A204.1 (cell line): ENCODE data around the gene HERC2.

Source experiments
- FAIRE-seq: peaks from 2 replicates; lab custom pipeline; 2012; peaks lifted over from hg19 to GRCh38; lab: Jason Lieb, UNC

Gene HERC2

GRCh38 chr15:28111543-28111942 lies 210.4 kb downstream of the HERC2 start:
- FAIRE-seq = no peak

GRCh38 chr15:28110481-28110881 lies 211.5 kb downstream of the HERC2 start:
- FAIRE-seq = no peak

GRCh38 chr15:28109626-28110455 lies 212.1 kb downstream of the HERC2 start:
- FAIRE-seq = no peak

- FAIRE-seq = no peak
Measured at GRCh38 chr15:28107904-28108275, 214.1 kb downstream of the HERC2 start.

- FAIRE-seq = no peak
Measured at GRCh38 chr15:28107111-28107903, 214.7 kb downstream of the HERC2 start.

- FAIRE-seq = no peak
Measured at GRCh38 chr15:28106294-28107110, 215.5 kb downstream of the HERC2 start.

- no peak for FAIRE-seq
Measured at GRCh38 chr15:28105793-28106192, 216.2 kb downstream of the HERC2 start.

- FAIRE-seq = no peak
Measured at GRCh38 chr15:28105224-28105791, 216.7 kb downstream of the HERC2 start.

GRCh38 chr15:28104326-28104725 lies 217.7 kb downstream of the HERC2 start:
- FAIRE-seq = no peak

- no peak for FAIRE-seq
Measured at GRCh38 chr15:28103831-28104230, 218.1 kb downstream of the HERC2 start.

GRCh38 chr15:28101983-28102441 lies 220.0 kb downstream of the HERC2 start:
- FAIRE-seq = no peak

- no peak for FAIRE-seq
Measured at GRCh38 chr15:28101201-28101600, 220.8 kb downstream of the HERC2 start.

- no peak for FAIRE-seq
Measured at GRCh38 chr15:28100516-28101195, 221.3 kb downstream of the HERC2 start.

GRCh38 chr15:28099555-28100140 lies 222.3 kb downstream of the HERC2 start:
- no peak for FAIRE-seq

GRCh38 chr15:28098766-28099554 lies 223.0 kb downstream of the HERC2 start, which contains the start of gene OCA2:
TSS of gene OCA2 (minus strand) at chr15:28099315. CDS start at chr15:28081874, 17,441 bp downstream.
- no peak for FAIRE-seq

- FAIRE-seq = no peak
Measured at GRCh38 chr15:28098360-28098765, 223.6 kb downstream of the HERC2 start.

GRCh38 chr15:28097656-28098359 lies 224.2 kb downstream of the HERC2 start:
- FAIRE-seq = no peak

GRCh38 chr15:28096670-28097431 lies 225.1 kb downstream of the HERC2 start:
- no peak for FAIRE-seq

GRCh38 chr15:28096411-28096669 lies 225.6 kb downstream of the HERC2 start:
- no peak for FAIRE-seq
